OCI-LY1 (cell line): ENCODE data around the gene RGS19.

Source experiments
- H2AFZ ChIP-seq: fragments of 200-600 bp; sonication (generic), shearing (Covaris generic); 2 replicates; pipeline ENCODE4 v1.6.0; 2014; ENCODE audit warnings: antibody characterized with exemption, mild to moderate bottlenecking, low read length
- H3F3A ChIP-seq: fragments of 200-600 bp; sonication (generic), shearing (Covaris generic); 2 replicates; pipeline ENCODE4 v1.6.0; 2014; ENCODE audit warnings: mild to moderate bottlenecking, antibody characterized with exemption, low read length, moderate library complexity; ENCODE audit not compliant: insufficient read depth
- H3K27ac ChIP-seq: fragments of 200-600 bp; sonication (generic); 2 replicates; pipeline ENCODE4 v1.5.1; 2014; ENCODE audit warnings: low read length, mixed run types, mild to moderate bottlenecking, low read depth; ENCODE audit not compliant: poor library complexity, severe bottlenecking
- H3K27me3 ChIP-seq: fragments of 200-600 bp; sonication (generic); 2 replicates; pipeline ENCODE4 v1.6.0; 2014; ENCODE audit warnings: antibody characterized with exemption, mild to moderate bottlenecking, low read length, moderate library complexity; ENCODE audit not compliant: insufficient read depth
- H3K36me3 ChIP-seq: fragments of 200-600 bp; sonication (generic); 2 replicates; pipeline ENCODE4 v1.6.1; 2014; ENCODE audit warnings: mild to moderate bottlenecking, antibody characterized with exemption, low read length, moderate library complexity, mixed read lengths; ENCODE audit not compliant: insufficient read depth
- H3K4me1 ChIP-seq: fragments of 200-600 bp; sonication (generic); 2 replicates; pipeline ENCODE4 v1.5.1; 2014; ENCODE audit warnings: mild to moderate bottlenecking, low read length, moderate library complexity; ENCODE audit not compliant: insufficient read depth, severe bottlenecking
- H3K4me2 ChIP-seq: fragments of 200-600 bp; sonication (generic), shearing (Covaris generic); 2 replicates; pipeline ENCODE4 v1.6.1; 2014; ENCODE audit warnings: low read length
- H3K4me3 ChIP-seq: fragments of 200-600 bp; sonication (generic); 2 replicates; pipeline ENCODE4 v1.5.1; 2014; ENCODE audit warnings: low read length, low read depth, mild to moderate bottlenecking, mixed read lengths; ENCODE audit not compliant: poor library complexity, severe bottlenecking
- H3K79me2 ChIP-seq: fragments of 200-600 bp; shearing (Covaris generic); 2 replicates; pipeline ENCODE4 v1.6.1; 2016; ENCODE audit warnings: mixed run types, low read length, mixed read lengths; ENCODE audit not compliant: insufficient read depth
- H3K9ac ChIP-seq: fragments of 200-600 bp; sonication (generic), shearing (Covaris generic); 2 replicates; pipeline ENCODE4 v1.6.1; 2014; ENCODE audit warnings: mild to moderate bottlenecking, low read length, mixed read lengths
- H3K9me2 ChIP-seq: fragments of 200-600 bp; sonication (generic), shearing (Covaris generic); 2 replicates; pipeline ENCODE4 v1.6.1; 2014; ENCODE audit warnings: low read depth, mild to moderate bottlenecking, low read length, mixed read lengths
- H3K9me3 ChIP-seq: fragments of 200-600 bp; shearing (Covaris generic); 2 replicates; pipeline ENCODE4 v1.6.1; 2014; ENCODE audit warnings: low read length, mixed read lengths
- H4K20me1 ChIP-seq: fragments of 200-600 bp; sonication (generic), shearing (Covaris generic); 2 replicates; pipeline ENCODE4 v1.6.0; 2016; ENCODE audit warnings: mild to moderate bottlenecking, low read length; ENCODE audit not compliant: insufficient read depth
- CTCF ChIP-seq: fragments of 200-600 bp; sonication (generic), shearing (Covaris generic); IDR thresholded peaks from 2 replicates; pipeline ENCODE4 v1.5.1; 2017; ENCODE audit warnings: mild to moderate bottlenecking, antibody characterized with exemption, low read length, moderate library complexity, mixed read lengths
- EZH2 ChIP-seq: fragments of 200-600 bp; sonication (generic), shearing (Covaris generic); IDR thresholded peaks from 2 replicates; pipeline ENCODE4 v1.8.0; 2017; ENCODE audit warnings: borderline replicate concordance, mixed run types, mild to moderate bottlenecking, antibody characterized with exemption, low read length, moderate library complexity, mixed read lengths

Gene RGS19

DNA sequence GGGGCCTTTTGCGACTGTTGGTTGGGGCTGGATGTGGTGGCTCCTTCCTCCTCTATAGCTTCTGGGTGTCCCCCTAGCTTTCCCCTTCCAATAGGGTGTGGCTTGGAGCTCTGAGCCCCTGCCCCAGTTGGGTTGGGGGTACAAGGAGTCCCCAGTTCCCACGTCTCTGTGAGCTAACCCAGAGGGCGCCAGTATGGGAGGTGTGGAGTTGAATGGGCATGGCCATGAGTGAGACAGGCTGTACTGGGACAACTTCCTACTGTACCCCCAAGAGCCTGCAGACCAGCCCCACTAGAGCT, 42.2 kb downstream of the RGS19 start:
- peaks cover 19% of the 10 kb centered on the region for H3K4me1 ChIP-seq
- H3K27ac ChIP-seq, result no peak overlapping the region
- no peak overlapping the region for H2AFZ ChIP-seq
- H3K9me2 ChIP-seq, result no peaks in the 10 kb centered on the region
- 0 out of 2 replicates have a peak, but pooled peaks cover 6% of the 10 kb centered on the region for H3K27me3 ChIP-seq
- H3K9ac ChIP-seq, result no peak overlapping the region
- no peak overlapping the region for H3K4me3 ChIP-seq
- H3F3A ChIP-seq, result no peaks in the 10 kb centered on the region
- H4K20me1 ChIP-seq, result no peaks in the 10 kb centered on the region
- no peak overlapping the region for H3K4me2 ChIP-seq
- TF ChIP-seq CTCF (no peak), EZH2 (no peak)
- H3K79me2 ChIP-seq, result no peaks in the 10 kb centered on the region
- H3K9me3 ChIP-seq, result no peaks in the 10 kb centered on the region
- peaks cover 18% of the 10 kb centered on the region for H3K36me3 ChIP-seq

GRCh38 chr20:64036346-64037198, 42.7 kb downstream of the RGS19 start:
- peaks cover 18% of the 10 kb centered on the region for H3K36me3 ChIP-seq
- no peak overlapping the region for H3K4me2 ChIP-seq
- no peak overlapping the region for H3K27ac ChIP-seq

GRCh38 chr20:64035933-64036345, 43.4 kb downstream of the RGS19 start, which contains the start of gene C20orf204:
TSS of gene C20orf204 (plus strand) at chr20:64036182. CDS start at chr20:64036324, 142 bp downstream.
- Histone ChIP-seq H3K79me2 (no peaks in the 10 kb centered on the region), H3F3A (no peaks in the 10 kb centered on the region), H3K4me3 (no peak within 1 kb of the TSS), H3K9ac (no peak within 1 kb of the TSS), H3K36me3 (peaks cover 20% of the 10 kb centered on the region), H2AFZ (no peak within 1 kb of the TSS), H4K20me1 (no peaks in the 10 kb centered on the region), H3K27ac (no peak within 1 kb of the TSS), H3K9me3 (no peaks in the 10 kb centered on the region), H3K4me1 (peaks cover 12% of the 10 kb centered on the region), H3K27me3 (no peaks in the 10 kb centered on the region), H3K9me2 (no peaks in the 10 kb centered on the region), H3K4me2 (no peak within 1 kb of the TSS)
- TF ChIP-seq CTCF (no peak), EZH2 (no peak)

More at GRCh38 chr20:64036346-64037198, 42.7 kb downstream of the RGS19 start:
- Histone ChIP-seq H3K9me3 (no peaks in the 10 kb centered on the region), H3F3A (no peaks in the 10 kb centered on the region), H3K9ac (no peak overlapping the region), H3K27me3 (0 out of 2 replicates have a peak, but pooled peaks cover under 1% of the 10 kb centered on the region), H2AFZ (no peak overlapping the region), H3K79me2 (no peaks in the 10 kb centered on the region), H3K4me1 (peaks cover 13% of the 10 kb centered on the region), H3K9me2 (no peaks in the 10 kb centered on the region), H4K20me1 (no peaks in the 10 kb centered on the region), H3K4me3 (no peak overlapping the region)
- TF ChIP-seq EZH2 (no peak), CTCF (no peak)
